A549 treated with RU486 at 1 μM for 4 hours (cell line): ENCODE results near the gene SIVA1. TPM values are rescaled to one million over a fixed set of nuclear protein-coding genes. Genes with fewer than 3 reads are reported as not detected.

Experiments used
- total RNA-seq: library from RNA; stranded (reverse); fragments of 200-300 nt; extraction: Qiagen RNA extraction; gene quantifications from 5 replicates; pipeline ENCODE4 v1.2.3, GENCODE V29; 2022; ENCODE audit warnings: low read depth

Gene SIVA1, protein sequence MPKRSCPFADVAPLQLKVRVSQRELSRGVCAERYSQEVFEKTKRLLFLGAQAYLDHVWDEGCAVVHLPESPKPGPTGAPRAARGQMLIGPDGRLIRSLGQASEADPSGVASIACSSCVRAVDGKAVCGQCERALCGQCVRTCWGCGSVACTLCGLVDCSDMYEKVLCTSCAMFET
- 123 to 208 TPM (median 180 TPM) in 5 replicates for total RNA-seq

DNA sequence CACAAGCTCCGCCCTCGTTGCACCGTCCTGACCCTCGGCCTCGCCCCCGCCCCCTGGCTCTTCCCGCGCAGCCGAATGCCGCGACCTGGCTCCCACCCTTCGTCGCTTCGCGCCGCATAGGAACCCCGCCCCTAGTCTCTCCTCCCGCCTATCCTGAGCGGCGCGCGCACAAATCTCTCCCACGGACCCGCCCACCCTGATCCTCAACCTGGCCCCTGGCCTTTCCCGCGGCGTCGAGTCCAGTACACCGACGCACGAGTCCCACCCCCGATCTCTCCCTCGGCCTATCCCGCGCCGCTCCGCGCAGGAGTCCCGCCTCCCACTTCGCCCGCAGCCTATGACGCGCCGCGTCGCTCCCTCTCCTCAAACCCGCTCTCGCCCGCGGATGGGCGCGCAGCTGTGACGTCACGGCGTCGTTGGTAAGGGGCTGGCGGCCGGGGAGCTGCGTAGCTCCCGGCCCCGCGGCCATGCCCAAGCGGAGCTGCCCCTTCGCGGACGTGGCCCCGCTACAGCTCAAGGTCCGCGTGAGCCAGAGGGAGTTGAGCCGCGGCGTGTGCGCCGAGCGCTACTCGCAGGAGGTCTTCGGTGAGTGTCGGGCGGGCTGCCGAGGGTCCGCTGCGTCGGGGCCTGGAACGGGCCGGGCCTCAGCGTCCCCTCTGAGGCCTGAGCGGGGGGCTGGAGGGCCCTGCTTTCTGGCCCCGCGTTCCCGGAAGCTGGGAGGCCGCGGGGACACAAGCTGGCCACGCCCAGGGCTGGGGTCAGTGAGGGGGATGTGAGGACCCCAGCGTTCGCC, at the start of gene SIVA1:
SIVA1 (plus strand) TSS at position 413 of the 793 bp plus-strand sequence; CDS start at position 468, 55 bp downstream.

DNA sequence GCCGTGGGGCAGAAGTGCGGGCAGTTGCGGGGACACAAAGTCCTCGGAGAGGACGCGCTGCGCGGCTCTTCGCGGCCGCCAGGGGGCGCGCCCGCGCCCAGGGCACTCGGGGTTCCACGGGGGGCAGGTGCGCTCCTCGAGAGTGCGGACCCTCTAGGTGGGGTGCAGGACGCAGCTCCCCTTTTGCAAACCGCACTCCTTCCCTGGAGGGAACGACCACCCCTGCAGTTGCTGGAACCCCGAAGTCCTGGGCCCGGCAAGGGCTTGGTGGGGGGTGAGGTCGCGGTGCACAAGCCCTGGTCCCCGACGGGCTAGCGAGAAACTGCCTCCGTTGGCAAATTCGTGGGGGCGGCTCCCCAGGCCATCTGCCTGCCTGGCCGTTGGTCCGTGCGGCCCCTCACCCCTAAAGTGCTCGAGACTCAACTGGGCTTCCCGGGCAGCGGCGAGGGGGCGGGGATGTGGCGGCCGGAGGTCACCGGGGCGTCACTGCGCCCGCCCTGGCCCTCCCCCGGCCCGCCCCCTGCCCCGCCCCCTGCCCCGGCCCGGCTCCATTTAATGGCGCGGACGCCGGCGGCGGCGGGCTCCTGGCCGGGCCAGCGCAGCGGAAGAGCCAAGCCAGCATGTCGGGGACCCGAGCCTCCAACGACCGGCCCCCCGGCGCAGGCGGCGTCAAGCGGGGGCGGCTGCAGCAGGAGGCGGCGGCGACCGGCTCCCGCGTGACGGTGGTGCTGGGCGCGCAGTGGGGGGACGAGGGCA, 29.1 kb upstream of the SIVA1 start, which contains the start of gene ADSS1:
ADSS1 (plus strand) TSS at position 579 of the 756 bp plus-strand sequence; CDS start at position 621, 42 bp downstream.

DNA sequence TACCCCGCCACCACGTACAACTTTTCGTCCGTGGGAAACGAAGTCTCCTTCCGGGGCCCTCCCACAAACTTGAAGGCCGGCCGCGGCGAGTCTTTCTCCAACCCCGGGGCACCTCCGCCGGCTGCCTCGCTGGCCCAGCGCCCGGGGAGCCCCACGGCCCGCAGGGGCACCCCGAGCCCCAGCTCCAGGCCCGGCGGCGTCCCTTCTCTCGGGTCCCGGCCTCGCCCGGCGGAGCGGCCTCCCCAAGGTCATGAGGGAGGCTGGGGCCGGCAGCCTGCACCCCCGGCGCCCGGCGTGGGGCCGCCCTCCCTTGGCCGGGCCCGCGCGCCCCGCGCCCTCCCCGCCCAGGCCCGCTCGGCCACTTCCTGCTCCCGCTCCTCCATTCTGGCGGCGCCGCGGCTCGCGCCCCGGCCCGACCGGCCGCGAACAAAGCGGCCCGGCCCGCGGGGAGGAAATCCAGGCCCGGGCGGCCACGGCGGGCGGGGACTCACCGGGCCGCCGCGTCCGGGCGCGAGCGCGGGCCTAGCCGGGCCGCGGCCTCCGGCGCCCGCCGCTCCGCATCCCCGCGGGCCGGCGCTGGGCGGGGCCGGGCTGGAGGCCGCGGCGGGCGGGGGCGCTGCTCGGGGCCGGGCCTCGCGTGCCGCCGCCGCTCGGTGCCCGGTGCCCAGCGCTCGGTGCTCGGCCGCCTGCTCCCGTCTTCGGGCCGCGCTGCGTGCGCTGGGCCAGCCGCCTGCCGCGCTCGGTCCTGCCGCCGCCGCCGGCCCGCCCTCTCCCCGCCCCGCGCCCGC, 42.2 kb downstream of the SIVA1 start, which contains the start of gene AKT1:
AKT1 (minus strand) TSS at position 756 of the 788 bp plus-strand sequence. CDS start 3,105 bp downstream, outside the sequence.

DNA sequence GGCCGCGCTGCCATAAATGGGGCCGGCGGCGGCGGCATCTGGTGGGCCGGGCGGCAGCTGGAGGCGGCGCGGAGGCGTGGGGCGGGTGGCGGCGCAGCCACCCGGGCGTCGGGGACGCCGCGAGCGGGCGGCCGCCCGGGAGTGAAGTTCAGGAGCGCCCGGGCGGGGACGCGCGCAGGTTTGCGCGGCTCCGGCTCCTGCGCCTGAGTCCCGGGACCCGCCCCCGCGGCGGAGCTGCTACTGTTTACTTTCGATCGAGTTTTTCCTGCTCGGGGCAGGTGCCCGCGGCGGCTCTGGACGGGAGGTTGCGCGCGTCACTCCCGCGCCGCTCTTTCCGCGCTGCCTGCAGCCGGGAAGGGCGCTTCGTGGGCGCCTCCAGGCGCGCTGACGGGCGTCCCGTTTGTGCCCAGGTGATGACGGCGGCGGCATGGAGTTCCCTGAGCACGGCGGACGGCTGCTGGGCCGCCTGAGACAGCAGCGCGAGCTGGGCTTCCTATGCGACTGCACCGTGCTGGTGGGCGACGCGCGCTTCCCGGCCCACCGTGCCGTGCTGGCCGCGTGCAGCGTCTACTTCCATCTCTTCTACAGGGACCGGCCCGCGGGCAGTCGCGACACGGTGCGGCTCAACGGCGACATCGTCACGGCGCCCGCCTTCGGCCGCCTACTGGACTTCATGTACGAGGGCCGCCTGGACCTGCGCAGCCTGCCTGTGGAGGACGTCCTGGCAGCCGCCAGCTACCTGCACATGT, 48.0 kb downstream of the SIVA1 start, which contains the start of gene ZBTB42:
ZBTB42 (plus strand) TSS at position 331 of the 749 bp plus-strand sequence; CDS start at position 428, 97 bp downstream.

Other genes starting within 250 kb of the SIVA1 start
- not detected in 5 replicates for gene C14orf180, start 173.4 kb upstream of the SIVA1 start, total RNA-seq
- gene TMEM179, start 148.4 kb upstream of the SIVA1 start, total RNA-seq = 0.16 to 0.46 TPM (median 0.35 TPM) in 5 replicates
- gene INF2, start 63.5 kb upstream of the SIVA1 start, total RNA-seq = 76.5 to 152 TPM (median 135 TPM) in 5 replicates
- 4.5 to 7.8 TPM (median 6.2 TPM) in 5 replicates for gene ADSS1, start 28.9 kb upstream of the SIVA1 start, total RNA-seq
- gene AKT1, start 42.6 kb downstream of the SIVA1 start, total RNA-seq = 84.1 to 113 TPM (median 101 TPM) in 5 replicates
- 2.0 to 3.8 TPM (median 3.6 TPM) in 5 replicates for gene ZBTB42, start 48.0 kb downstream of the SIVA1 start, total RNA-seq
- gene CEP170B, start 112.1 kb downstream of the SIVA1 start, total RNA-seq = 15.5 to 27.9 TPM (median 21.4 TPM) in 5 replicates
- not detected in 5 replicates for gene PLD4, start 171.7 kb downstream of the SIVA1 start, total RNA-seq
- 182 to 214 TPM (median 186 TPM) in 5 replicates for gene AHNAK2, start 225.2 kb downstream of the SIVA1 start, total RNA-seq
- gene CLBA1, start 232.6 kb downstream of the SIVA1 start, total RNA-seq = 13.9 to 18.6 TPM (median 18.3 TPM) in 5 replicates